ENCODE measurements around the gene TTC28.

Gene TTC28

DNA sequence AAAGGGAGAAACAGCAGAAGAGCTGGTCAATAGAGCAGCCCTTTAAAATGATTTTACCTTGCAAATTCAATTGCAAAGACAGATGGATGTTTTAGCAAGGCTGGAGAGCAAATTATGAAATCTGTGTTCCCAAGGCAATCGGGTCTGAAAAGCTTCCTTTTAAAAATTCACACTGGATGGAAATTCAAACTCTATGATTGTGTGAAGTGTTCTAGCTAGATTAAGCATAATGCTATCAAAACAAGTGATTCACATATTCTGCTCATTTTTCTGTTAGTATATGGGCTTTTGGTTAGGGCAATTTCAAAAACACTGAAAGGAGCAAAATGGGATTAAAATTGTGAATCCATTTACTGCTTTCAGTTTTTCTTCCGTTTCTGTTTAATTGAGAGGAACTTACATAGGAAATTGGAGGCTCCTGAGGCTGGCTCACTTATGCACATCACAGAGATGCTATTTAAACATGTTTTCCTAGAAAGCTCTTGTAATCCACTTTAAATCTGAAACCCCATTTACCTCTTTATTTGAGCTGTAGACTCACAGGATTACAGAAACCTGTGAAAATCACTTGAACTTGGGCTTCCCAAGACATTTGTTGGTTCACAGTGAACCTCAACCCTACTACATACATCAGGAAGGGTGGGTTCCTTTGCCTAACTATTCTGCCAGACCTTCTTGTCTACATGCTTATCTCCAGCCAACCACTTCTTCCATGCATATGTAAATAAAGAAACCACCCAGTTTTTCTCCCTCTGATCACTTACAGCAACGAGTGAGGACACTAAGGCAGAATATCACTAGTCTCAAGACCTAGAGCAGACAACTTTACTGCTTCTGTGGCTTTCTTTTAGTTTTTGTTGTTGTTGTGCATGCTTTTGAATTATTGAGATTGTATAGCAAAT lies 558.7 kb downstream of the TTC28 start:
- no peak for DNase-seq (ENCODE audit: low spot score)
- in situ Hi-C loops (cut with MboI; ENCODE audit: low sequenced_read_pairs, unreplicated experiment) = loop anchor here (25.0 kb wide), 1 partner anchor 91 kb away; no protein-coding TSS in a partner anchor
- TF ChIP-seq, protein P1, sequence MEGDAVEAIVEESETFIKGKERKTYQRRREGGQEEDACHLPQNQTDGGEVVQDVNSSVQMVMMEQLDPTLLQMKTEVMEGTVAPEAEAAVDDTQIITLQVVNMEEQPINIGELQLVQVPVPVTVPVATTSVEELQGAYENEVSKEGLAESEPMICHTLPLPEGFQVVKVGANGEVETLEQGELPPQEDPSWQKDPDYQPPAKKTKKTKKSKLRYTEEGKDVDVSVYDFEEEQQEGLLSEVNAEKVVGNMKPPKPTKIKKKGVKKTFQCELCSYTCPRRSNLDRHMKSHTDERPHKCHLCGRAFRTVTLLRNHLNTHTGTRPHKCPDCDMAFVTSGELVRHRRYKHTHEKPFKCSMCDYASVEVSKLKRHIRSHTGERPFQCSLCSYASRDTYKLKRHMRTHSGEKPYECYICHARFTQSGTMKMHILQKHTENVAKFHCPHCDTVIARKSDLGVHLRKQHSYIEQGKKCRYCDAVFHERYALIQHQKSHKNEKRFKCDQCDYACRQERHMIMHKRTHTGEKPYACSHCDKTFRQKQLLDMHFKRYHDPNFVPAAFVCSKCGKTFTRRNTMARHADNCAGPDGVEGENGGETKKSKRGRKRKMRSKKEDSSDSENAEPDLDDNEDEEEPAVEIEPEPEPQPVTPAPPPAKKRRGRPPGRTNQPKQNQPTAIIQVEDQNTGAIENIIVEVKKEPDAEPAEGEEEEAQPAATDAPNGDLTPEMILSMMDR (IDR thresholded peaks at IDR 0.05; ENCODE audit: borderline replicate concordance, control extremely low read depth, extremely low read depth, insufficient read depth, missing control alignments) = no peak

DNA sequence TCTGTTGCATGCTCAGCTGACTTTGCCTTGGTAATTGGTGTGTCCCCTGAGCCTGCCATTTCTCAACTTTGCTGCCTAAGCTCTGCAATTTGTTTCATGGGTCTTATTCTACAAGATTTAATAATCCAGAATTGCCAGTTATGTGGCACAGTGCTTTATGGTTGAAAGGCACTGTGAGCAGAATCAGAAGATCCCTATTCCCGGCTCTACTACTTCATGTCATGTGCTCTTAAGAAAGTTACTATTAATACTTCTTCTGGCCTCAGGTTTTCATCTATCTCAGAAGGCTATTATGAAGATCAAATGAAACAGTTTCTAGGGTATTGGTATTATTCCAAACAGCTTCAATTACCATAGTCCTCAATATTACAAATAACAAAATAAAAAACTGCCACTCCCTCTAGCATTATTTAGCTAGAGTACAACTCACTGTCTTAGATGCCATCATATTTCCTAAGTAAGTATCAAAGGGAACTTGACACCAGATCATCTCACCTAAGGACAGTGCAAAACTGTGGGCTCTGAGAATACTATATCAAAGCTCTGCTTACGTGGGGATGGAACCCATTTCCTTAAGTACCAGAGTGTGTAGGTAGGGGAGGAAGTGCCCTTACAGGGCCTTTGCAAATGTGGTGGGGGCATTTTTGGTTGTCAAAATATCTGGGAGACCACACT lies 560.5 kb downstream of the TTC28 start:
- DNase-seq (ENCODE audit: low spot score) = no peak
- TF ChIP-seq, protein P1 (IDR thresholded peaks at IDR 0.05; ENCODE audit: borderline replicate concordance, control extremely low read depth, extremely low read depth, insufficient read depth, missing control alignments) = no peak
- in situ Hi-C loops (cut with MboI; ENCODE audit: low sequenced_read_pairs, unreplicated experiment) = loop anchor here (25.0 kb wide), 1 partner anchor 93 kb away; no protein-coding TSS in a partner anchor

DNA sequence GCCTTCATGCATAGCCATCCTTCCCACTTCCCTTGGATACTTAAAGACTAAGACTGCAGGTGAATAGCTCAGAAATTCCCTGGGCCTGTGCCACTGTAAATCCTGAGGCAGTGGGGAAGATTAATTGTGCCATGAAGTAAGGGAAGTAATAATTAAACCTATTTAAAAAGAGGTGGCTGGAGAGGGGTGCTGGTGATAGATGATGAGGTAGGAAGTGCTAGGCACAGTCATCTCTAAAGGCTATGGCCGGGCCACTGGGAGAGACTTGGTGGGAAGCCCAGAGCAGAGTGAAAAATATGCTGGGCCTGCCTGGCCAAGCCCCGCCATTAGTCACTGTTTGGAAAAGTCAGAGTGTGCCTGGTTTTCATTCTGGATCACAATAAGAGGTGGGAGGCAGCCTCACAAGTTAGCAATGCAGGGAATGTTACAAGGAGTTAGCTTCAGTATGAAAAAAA lies 563.4 kb downstream of the TTC28 start:
- in situ Hi-C loops (cut with MboI; ENCODE audit: low sequenced_read_pairs, unreplicated experiment) = loop anchor here (25.0 kb wide), 1 partner anchor 96 kb away; no protein-coding TSS in a partner anchor
- TF ChIP-seq, protein P1 (IDR thresholded peaks at IDR 0.05; ENCODE audit: borderline replicate concordance, control extremely low read depth, extremely low read depth, insufficient read depth, missing control alignments) = no peak
- DNase-seq (ENCODE audit: low spot score) = no peak

DNA sequence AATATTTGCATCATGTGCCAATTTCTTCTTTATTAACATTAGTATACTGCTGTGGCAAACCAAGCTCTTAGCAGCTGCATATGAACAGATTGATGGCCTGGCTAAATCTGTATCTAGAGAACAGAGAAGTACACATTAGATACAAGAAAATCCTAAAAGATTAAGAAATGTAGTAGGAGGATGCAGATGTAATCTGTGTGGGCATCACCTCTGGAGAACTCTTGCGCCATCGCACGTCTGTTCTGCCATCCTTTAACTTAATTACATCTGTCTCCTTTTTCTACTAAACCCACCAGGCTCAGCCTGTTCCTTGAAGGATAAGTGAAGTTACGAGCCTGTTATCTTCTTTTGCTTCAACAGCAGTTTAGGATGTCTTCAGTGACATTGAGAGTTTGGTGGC lies 564.2 kb downstream of the TTC28 start:
- TF ChIP-seq, protein P1 (IDR thresholded peaks at IDR 0.05; ENCODE audit: borderline replicate concordance, control extremely low read depth, extremely low read depth, insufficient read depth, missing control alignments) = no peak
- DNase-seq (ENCODE audit: low spot score) = no peak
- in situ Hi-C loops (cut with MboI; ENCODE audit: low sequenced_read_pairs, unreplicated experiment) = loop anchor here (25.0 kb wide), 1 partner anchor 97 kb away; no protein-coding TSS in a partner anchor

DNA sequence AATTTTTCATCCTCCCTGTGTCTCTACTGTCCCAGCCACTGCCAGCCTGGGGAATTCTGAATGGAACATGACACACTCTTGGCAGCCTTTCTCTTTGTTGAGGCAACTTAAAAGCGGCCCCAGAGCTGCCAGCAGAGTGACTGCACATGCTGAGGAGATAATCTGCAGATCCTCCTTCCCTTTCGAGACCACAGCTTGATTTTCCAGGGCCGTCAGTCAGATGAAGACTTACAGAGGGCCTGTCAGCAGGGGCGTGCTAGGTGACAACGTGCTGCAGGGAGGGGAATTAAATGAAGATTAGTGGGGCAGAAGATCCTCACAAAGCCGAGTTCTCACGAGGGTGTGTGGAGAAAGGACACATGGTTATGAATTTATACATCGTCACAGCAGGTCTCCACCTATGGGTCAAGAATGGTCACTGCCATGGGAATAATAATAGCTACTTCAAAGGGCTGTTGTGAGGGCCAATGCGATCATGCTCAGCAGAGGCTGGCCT lies 567.0 kb downstream of the TTC28 start:
- TF ChIP-seq, protein P1 (IDR thresholded peaks at IDR 0.05; ENCODE audit: borderline replicate concordance, control extremely low read depth, extremely low read depth, insufficient read depth, missing control alignments) = no peak
- DNase-seq (ENCODE audit: low spot score) = no peak
- in situ Hi-C loops (cut with MboI; ENCODE audit: low sequenced_read_pairs, unreplicated experiment) = loop anchor here (25.0 kb wide), 1 partner anchor 100 kb away; no protein-coding TSS in a partner anchor

DNA sequence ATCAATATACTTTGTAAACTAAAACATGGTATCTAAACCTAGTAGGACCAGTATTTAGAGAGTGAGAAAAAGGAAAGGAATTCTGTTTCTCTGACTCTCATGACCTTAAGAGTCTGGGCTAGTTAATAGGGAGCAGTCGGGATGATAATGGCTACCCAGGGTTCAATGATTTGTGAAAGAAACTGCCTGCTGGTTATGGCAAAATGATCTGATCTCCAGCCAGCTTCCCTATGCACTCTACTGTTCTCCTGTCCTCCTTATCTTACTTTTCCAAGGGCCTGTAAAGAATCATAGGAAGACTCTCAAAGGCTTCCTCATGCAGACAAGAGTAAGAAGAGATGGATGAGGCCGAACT lies 567.5 kb downstream of the TTC28 start:
- TF ChIP-seq, protein P1 (IDR thresholded peaks at IDR 0.05; ENCODE audit: borderline replicate concordance, control extremely low read depth, extremely low read depth, insufficient read depth, missing control alignments) = no peak
- DNase-seq (ENCODE audit: low spot score) = no peak
- in situ Hi-C loops (cut with MboI; ENCODE audit: low sequenced_read_pairs, unreplicated experiment) = loop anchor here (25.0 kb wide), 1 partner anchor 100 kb away; no protein-coding TSS in a partner anchor
